Naive B cell (primary cell): ENCODE data around the gene MOV10L1. TPM values are rescaled to one million over a fixed set of nuclear protein-coding genes. Genes with fewer than 3 reads are reported as not detected.

Experiments used
- ATAC-seq, 2 donors: fragments of 150-1000 bp; cut with Tn5 transposase; 2 replicates each; pipeline ENCODE4 v1.10.0; 2021; ENCODE audit warnings: low read depth in 2 of 2, mild to moderate bottlenecking in 2 of 2, moderate library complexity in 2 of 2
- DNase-seq: peaks from one replicate; pipeline ENCODE4 v3.0.0; 2022
- H3K27ac Mint-ChIP-seq, 6 donors: one replicate each; pipeline ENCODE4 v1.8.0; 2020 to 2022; ENCODE audit warnings: mild to moderate bottlenecking in 6 of 6, mixed read lengths in 6 of 6, moderate library complexity in 5 of 6, inconsistent platforms in 2 of 6
- H3K27me3 Mint-ChIP-seq, 3 donors: one replicate each; pipeline ENCODE4 v1.8.0; 2021 to 2022; ENCODE audit warnings: mixed read lengths in 3 of 3, mild to moderate bottlenecking in 1 of 3
- H3K36me3 Mint-ChIP-seq, 2 donors: one replicate each; pipeline ENCODE4 v1.8.0; 2020 to 2022; ENCODE audit warnings: mixed read lengths in 2 of 2, inconsistent platforms in 1 of 2, mild to moderate bottlenecking in 1 of 2
- H3K4me1 Mint-ChIP-seq, 3 donors: one replicate each; pipeline ENCODE4 v1.8.0; 2020 to 2022; ENCODE audit warnings: mixed read lengths in 3 of 3, inconsistent platforms in 1 of 3, mild to moderate bottlenecking in 1 of 3, moderate library complexity in 1 of 3
- H3K4me3 Mint-ChIP-seq, 8 donors: one replicate each; pipeline ENCODE4 v1.8.0; 2020 to 2022; ENCODE audit warnings: mild to moderate bottlenecking in 8 of 8, mixed read lengths in 8 of 8, moderate library complexity in 8 of 8, inconsistent platforms in 2 of 8
- H3K9me3 Mint-ChIP-seq, 7 donors: one replicate each; pipeline ENCODE4 v1.8.0; 2020 to 2022; ENCODE audit warnings: mixed read lengths in 7 of 7, mild to moderate bottlenecking in 5 of 7, inconsistent platforms in 2 of 7, moderate library complexity in 1 of 7
- polyA plus RNA-seq, 6 donors: library from polyadenylated mRNA; unstranded; fragments of 300-500 nt; fragmentation: Illumina TruSeq; gene quantifications; one replicate each; pipeline ENCODE4 v1.2.3, GENCODE V29; 2021; ENCODE audit warnings: low read depth in 6 of 6

Gene MOV10L1
- polyA plus RNA-seq, 6 donors from 2014 or later = not detected

- no peaks in the 10 kb centered on the region for H3K9me3 Mint-ChIP-seq
- no peak overlapping the region for H3K27ac Mint-ChIP-seq
- ATAC-seq (no peak), DNase-seq (no peak)
- no peak overlapping the region for H3K4me3 Mint-ChIP-seq
- peaks cover 2 to 3% (median 3%) of the 10 kb centered on the region in 3 donors for H3K4me1 Mint-ChIP-seq
- H3K27me3 Mint-ChIP-seq = peaks cover 9 to 50% (median 19%) of the 10 kb centered on the region in 3 donors
- H3K36me3 Mint-ChIP-seq = no peaks in the 10 kb centered on the region
Measured at GRCh38 chr22:50062509-50063135, 27.2 kb upstream of the MOV10L1 start.

DNA sequence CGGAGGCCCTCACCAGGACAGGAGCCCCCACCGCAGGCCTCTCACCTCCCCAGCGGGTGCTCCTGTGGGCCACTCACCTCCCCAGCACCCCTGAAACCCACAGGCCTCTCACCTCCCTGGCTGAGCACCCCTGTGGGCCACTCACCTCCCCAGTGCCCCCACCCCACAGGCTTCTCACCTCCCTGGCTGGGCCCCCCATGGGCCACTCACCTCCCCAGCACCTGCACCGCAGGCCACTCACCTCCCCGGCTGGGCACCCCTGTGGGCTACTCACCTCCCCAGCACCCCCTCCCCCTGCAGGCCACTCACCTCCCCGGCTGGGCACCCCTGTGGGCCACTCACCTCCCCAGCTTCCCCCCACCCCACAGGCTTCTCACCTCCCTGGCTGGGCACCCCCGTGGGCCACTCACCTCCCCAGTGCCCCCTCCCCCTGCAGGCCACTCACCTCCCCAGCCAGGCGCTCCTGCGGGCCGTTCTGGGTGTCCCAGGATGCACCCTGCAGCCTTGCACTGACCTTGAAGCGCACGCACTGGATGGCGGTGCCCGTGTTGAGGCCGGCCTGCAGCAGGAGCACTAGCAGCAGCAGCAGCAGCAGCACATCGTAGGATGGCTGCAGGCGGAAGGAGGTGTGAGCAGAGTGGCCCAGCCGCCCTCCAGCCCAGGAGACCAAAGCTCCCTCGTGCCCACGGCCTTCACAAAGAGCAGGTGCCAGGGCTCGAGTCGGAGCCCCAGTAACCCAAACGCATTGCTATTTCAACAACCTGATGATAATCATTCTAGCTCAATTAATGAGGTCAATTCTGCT lies 26.0 kb upstream of the MOV10L1 start:
- no peak overlapping the region for H3K4me3 Mint-ChIP-seq
- H3K27me3 Mint-ChIP-seq = peaks cover 9 to 44% (median 15%) of the 10 kb centered on the region in 3 donors
- H3K9me3 Mint-ChIP-seq = no peaks in the 10 kb centered on the region
- ATAC-seq = no peak
- H3K4me1 Mint-ChIP-seq = peaks cover 0 to 2% (median 0%) of the 10 kb centered on the region in 3 donors
- H3K36me3 Mint-ChIP-seq = no peaks in the 10 kb centered on the region
- H3K27ac Mint-ChIP-seq = no peak overlapping the region
- DNase-seq = no peak

GRCh38 chr22:50064453-50064852 lies 25.4 kb upstream of the MOV10L1 start:
- ATAC-seq (no peak), DNase-seq (no peak)
- H3K36me3 Mint-ChIP-seq = no peaks in the 10 kb centered on the region
- no peaks in the 10 kb centered on the region for H3K9me3 Mint-ChIP-seq
- peak overlapping the region in 1 of 6 donors; percentile 26 for H3K27ac Mint-ChIP-seq
- H3K27me3 Mint-ChIP-seq = peaks cover 2 to 37% (median 15%) of the 10 kb centered on the region in 3 donors
- no peaks in the 10 kb centered on the region for H3K4me1 Mint-ChIP-seq
- no peak overlapping the region for H3K4me3 Mint-ChIP-seq

GRCh38 chr22:50067244-50067643 lies 22.6 kb upstream of the MOV10L1 start:
- DNase-seq (no peak), ATAC-seq (no peak)
- Mint-ChIP-seq H3K27me3 (peaks cover 0 to 19% (median 0%) of the 10 kb centered on the region in 3 donors), H3K4me3 (peak overlapping the region in 1 of 8 donors; percentile 37), H3K36me3 (no peaks in the 10 kb centered on the region), H3K27ac (no peak overlapping the region), H3K9me3 (no peaks in the 10 kb centered on the region), H3K4me1 (no peaks in the 10 kb centered on the region)

DNA sequence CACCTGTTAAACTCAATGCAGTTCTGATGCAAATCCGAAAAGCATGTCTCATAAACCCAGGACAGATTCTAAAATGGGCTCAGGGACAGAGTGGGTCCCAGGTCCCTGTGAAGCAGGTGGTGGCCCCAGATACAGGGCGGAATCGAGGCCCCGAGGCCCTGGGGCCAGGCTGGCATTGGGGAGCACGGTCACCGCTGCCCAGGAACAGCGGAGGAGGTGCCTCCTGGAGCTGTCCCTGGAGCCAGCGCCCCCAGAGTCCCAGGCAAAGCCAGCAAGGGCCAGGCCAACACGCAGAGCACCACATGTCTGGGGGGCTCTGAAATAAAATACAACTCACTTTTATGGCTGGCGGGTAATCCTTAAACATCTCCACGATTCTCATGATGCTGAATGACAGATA lies 21.7 kb upstream of the MOV10L1 start:
- H3K4me1 Mint-ChIP-seq = no peaks in the 10 kb centered on the region
- H3K27ac Mint-ChIP-seq = no peak overlapping the region
- H3K9me3 Mint-ChIP-seq = no peaks in the 10 kb centered on the region
- no peaks in the 10 kb centered on the region for H3K36me3 Mint-ChIP-seq
- H3K27me3 Mint-ChIP-seq = peaks cover 0 to 11% (median 0%) of the 10 kb centered on the region in 3 donors
- DNase-seq (no peak), ATAC-seq (no peak)
- H3K4me3 Mint-ChIP-seq = no peak overlapping the region

DNA sequence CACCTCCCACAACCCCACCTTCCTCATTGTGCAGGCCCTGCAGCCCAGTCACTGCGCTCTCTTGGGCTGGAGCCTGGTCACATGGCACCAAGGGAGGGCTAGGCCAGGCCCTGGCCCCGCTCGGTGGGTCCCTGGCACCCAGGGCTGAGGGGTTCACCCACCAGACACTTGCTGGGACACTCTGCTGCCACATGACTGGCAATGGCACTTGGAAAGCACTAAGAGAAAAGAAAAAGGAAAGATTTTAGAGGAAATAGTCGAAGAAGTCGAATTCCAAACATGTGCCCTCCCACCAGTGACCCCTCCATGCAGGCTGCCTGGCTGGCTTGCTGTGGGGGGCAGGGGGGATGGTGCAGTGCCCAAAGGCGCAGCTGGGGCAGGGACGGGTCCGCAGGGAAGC lies 19.4 kb upstream of the MOV10L1 start:
- Mint-ChIP-seq H3K4me3 (no peak overlapping the region), H3K9me3 (no peaks in the 10 kb centered on the region), H3K4me1 (no peaks in the 10 kb centered on the region), H3K27me3 (peaks cover 0 to 5% (median 0%) of the 10 kb centered on the region in 3 donors), H3K27ac (no peak overlapping the region), H3K36me3 (no peaks in the 10 kb centered on the region)
- DNase-seq (no peak), ATAC-seq (no peak)

GRCh38 chr22:50071432-50072166 lies 18.2 kb upstream of the MOV10L1 start:
- Mint-ChIP-seq H3K9me3 (peaks cover 0 to 2% (median 0%) of the 10 kb centered on the region in 7 donors), H3K27ac (no peak overlapping the region), H3K4me3 (no peak overlapping the region), H3K27me3 (peaks cover 0 to 7% (median 0%) of the 10 kb centered on the region in 3 donors), H3K4me1 (peaks cover 0 to 2% (median 2%) of the 10 kb centered on the region in 3 donors), H3K36me3 (no peaks in the 10 kb centered on the region)
- DNase-seq (no peak), ATAC-seq (no peak)

DNA sequence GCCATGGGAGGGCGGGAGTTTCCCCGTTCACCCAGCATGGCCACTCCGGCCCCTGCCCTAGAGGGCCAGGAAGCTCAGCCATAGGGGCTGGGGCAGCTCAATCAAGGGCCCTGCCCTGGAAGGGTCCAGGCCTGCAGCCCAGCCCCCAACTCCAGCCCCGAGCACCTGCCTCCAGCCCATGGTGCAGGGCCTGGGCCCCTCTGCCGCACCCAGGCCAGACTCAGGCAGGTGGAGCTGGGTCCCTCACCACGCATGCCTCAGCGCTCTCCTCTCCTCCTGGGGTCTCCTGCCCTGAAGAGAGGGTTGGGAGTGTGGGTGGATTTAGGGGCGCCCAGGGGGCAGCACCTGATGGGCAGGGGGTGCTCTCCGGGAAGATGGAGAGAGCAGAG lies 17.6 kb upstream of the MOV10L1 start:
- no peak overlapping the region for H3K27ac Mint-ChIP-seq
- H3K36me3 Mint-ChIP-seq = no peaks in the 10 kb centered on the region
- H3K4me1 Mint-ChIP-seq = peaks cover 0 to 4% (median 4%) of the 10 kb centered on the region in 3 donors
- H3K9me3 Mint-ChIP-seq = peaks cover 0 to 2% (median 0%) of the 10 kb centered on the region in 7 donors
- ATAC-seq = no peak
- H3K27me3 Mint-ChIP-seq = peaks cover 0 to 9% (median 0%) of the 10 kb centered on the region in 3 donors
- DNase-seq = no peak
- no peak overlapping the region for H3K4me3 Mint-ChIP-seq

DNA sequence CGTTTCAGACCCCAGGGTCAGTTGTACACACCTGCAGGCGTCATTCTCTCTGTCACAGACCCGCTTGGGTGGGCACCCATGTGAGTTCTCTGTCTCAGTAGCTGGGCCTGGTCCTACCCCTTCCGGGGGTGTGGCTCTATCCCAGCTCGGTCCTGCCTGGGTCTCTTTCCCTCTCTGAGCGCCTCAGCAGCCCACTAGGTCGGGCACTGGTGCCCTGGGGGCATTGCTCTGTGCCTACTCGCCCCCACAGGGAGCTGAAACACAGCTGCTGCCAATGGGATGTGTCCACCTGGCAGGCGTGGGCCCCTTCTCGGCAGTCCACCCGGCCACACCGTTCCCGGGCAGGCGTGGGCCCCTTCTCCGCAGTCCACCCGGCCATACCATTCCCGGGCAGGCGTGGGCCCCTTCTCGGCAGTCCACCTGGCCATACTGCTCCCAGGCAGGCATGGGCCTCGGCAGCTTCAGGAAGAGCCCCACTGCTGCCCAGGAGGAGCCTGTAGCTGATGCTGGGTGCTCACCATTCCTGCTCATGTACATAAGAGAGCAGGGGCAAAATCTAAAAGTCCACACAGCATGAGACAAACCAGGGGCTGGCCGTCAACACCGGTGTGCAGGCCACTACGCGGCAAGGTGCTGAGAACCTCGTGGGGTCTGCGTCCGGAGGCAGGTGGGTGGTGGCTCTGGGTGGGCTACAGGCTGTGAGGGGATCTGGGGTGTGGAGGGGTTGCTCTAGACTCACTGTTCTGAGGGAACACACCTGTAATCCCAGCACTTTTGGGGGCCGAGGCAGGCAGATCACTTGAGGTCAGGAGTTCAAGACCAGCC lies 16.9 kb upstream of the MOV10L1 start:
- Mint-ChIP-seq H3K27ac (no peak overlapping the region), H3K4me3 (no peak overlapping the region), H3K9me3 (peaks cover 0 to 2% (median 0%) of the 10 kb centered on the region in 7 donors), H3K27me3 (peaks cover 0 to 9% (median 0%) of the 10 kb centered on the region in 3 donors), H3K36me3 (no peaks in the 10 kb centered on the region), H3K4me1 (peaks cover 0 to 4% (median 4%) of the 10 kb centered on the region in 3 donors)
- no peak for ATAC-seq
- DNase-seq = no peak

DNA sequence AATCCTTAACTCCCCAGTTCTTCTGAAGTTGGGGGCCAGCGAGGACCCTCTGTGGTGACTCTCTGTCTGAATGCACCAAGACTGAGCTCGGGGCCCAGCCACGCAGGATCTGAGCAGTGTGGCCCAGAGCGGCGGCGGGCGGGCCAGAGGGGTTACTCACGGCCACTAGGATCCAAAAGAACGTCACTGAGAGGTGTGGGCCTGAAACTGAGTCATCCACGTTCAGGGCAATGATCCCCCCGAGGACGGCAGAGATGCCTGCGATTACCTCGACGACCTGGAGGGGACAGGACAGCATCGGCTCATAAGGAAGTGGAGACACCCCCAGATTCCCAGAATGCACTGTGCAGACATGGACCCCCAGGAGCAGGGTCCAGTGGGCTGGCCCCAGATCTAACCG lies 15.8 kb upstream of the MOV10L1 start:
- DNase-seq (no peak), ATAC-seq (no peak)
- Mint-ChIP-seq H3K9me3 (peaks cover 0 to 2% (median 0%) of the 10 kb centered on the region in 7 donors), H3K36me3 (no peaks in the 10 kb centered on the region), H3K4me3 (no peak overlapping the region), H3K27ac (no peak overlapping the region), H3K27me3 (peaks cover 0 to 13% (median 3%) of the 10 kb centered on the region in 3 donors), H3K4me1 (peaks cover 0 to 4% (median 4%) of the 10 kb centered on the region in 3 donors)

GRCh38 chr22:50074551-50075530 lies 15.0 kb upstream of the MOV10L1 start:
- Mint-ChIP-seq H3K27ac (no peak overlapping the region), H3K36me3 (no peaks in the 10 kb centered on the region)

More at GRCh38 chr22:50074551-50075530, 15.0 kb upstream of the MOV10L1 start:
- DNase-seq (no peak), ATAC-seq (no peak)
- peaks cover 0 to 13% (median 3%) of the 10 kb centered on the region in 3 donors for H3K27me3 Mint-ChIP-seq
- peaks cover 0 to 2% (median 0%) of the 10 kb centered on the region in 7 donors for H3K9me3 Mint-ChIP-seq
- H3K4me3 Mint-ChIP-seq = no peak overlapping the region
- H3K4me1 Mint-ChIP-seq = peaks cover 0 to 4% (median 4%) of the 10 kb centered on the region in 3 donors
